Vein endothelial cell (primary cell): ENCODE measurements around the gene GAP43. TPM values are rescaled to one million over a fixed set of nuclear protein-coding genes. Genes with fewer than 3 reads are reported as not detected.

ENCODE experiments used
- total RNA-seq: library from RNA; depleted of rRNA; stranded (reverse); fragments of >200 nt; gene quantifications from 2 replicates; pipeline ENCODE4 v1.2.3, GENCODE V29; 2012

GAP43 gene, protein sequence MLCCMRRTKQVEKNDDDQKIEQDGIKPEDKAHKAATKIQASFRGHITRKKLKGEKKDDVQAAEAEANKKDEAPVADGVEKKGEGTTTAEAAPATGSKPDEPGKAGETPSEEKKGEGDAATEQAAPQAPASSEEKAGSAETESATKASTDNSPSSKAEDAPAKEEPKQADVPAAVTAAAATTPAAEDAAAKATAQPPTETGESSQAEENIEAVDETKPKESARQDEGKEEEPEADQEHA
- total RNA-seq: not detected in 2 replicates

GRCh38 chr3:115623044-115623868 is at the start of gene GAP43:
Gene GAP43 (plus strand): TSS chr3:115623510. CDS start chr3:115623690, 180 bp downstream.

